ENCODE measurements around the gene CWC25. TPM values are rescaled to one million over a fixed set of nuclear protein-coding genes. Genes with fewer than 3 reads are reported as not detected.
A peak's percentile ranks its signal among the peaks of the same experiment; 100 is the strongest.

CWC25 gene
- total RNA-seq, 2 experiments from 2014 or later, result 29.0 to 30.1 TPM

DNA sequence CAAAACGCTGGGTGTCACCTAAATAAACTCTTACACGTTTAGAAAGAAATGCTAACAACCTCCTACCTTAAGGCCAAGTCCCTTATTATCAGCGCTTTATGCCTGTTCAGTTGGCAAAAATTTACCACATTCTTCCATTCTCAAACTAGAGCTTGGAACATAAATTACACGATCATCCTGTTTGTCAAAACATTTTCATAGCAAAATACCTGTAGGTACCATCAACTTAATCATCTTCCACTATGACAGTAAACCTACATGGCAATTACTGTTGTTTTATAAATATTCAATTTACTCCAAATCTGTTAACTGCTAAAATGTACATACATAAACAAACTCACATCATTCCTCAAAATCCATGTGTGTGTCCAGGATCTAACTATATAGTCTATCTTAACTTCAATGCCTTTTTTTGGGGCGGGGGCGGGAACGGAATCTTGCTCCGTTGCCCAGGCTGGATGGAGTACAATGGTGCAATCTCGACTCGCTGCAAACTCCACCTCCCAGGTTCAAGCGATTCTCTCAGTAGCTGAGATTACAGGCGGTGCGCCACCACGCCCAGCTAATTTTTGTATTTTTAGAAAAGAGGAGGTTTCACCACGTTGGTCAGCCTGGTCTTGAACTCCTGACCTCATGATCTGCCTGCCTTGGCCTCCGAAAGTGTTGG lies 24.0 kb upstream of the CWC25 start:
- Mint-ChIP-seq H3K27me3 (no peaks in the 10 kb centered on the region), H3K9me3 (no peaks in the 10 kb centered on the region), H3K27ac (no peak overlapping the region), H3K4me1 (peaks cover 42% of the 10 kb centered on the region), H3K36me3 (ENCODE audit: low read depth) (peaks cover 64% of the 10 kb centered on the region), H3K4me3 (no peak overlapping the region)
- ChIA-PET CTCF (interaction anchor here (1.1 kb wide), 1 partner anchor 304 kb away, joined by 3 read pairs; no protein-coding TSS in a partner anchor), POLR2A (interaction anchor here (7.9 to 8.2 kb wide), 2 partner anchors 22 to 24 kb away, joined by 85 to 201 read pairs; partner anchors contain the start of genes CWC25 and LASP1)
- no peak for DNase-seq

- no peak overlapping the region for H3K4me3 Mint-ChIP-seq
- peaks cover 37% of the 10 kb centered on the region for H3K4me1 Mint-ChIP-seq
- no peaks in the 10 kb centered on the region for H3K9me3 Mint-ChIP-seq
- POLR2A ChIA-PET, result interaction anchor here (7.9 to 8.2 kb wide), 2 partner anchors 22 to 23 kb away, joined by 85 to 201 read pairs; partner anchors contain the start of genes CWC25 and LASP1
- no peaks in the 10 kb centered on the region for H3K27me3 Mint-ChIP-seq
- H3K27ac Mint-ChIP-seq, result no peak overlapping the region
- peaks cover 60% of the 10 kb centered on the region for H3K36me3 Mint-ChIP-seq (ENCODE audit: low read depth)
- no peak for DNase-seq
- CTCF ChIA-PET, result interaction anchor here (1.3 kb wide), 1 partner anchor 305 kb away, joined by 3 read pairs; no protein-coding TSS in a partner anchor
Measured at GRCh38 chr17:38848557-38848891, 23.4 kb upstream of the CWC25 start.

DNA sequence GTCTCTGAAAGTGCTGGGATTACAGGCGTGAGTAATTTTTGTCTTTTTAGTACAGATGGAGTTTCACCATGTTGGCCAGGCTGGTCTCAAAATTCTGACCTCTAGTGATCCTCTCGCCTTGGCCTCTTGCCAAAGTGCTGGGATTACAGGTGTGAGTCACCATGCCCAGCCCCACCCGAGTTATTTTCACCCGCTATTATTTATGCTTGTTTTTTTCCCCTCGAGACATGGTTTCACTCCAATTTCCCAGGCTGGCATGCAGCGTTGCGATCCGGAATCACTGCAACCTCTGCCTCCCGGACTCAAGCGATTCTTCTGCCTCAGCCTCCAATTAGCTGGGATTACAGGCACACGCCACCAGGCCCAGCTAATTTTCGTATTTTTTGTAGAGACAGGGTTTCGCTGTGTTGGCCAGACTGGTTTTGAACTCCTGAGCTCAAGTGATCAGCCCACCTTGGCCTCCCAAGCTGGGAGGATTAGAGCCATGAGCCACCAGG lies 19.2 kb upstream of the CWC25 start:
- Mint-ChIP-seq H3K9me3 (no peaks in the 10 kb centered on the region), H3K27me3 (no peaks in the 10 kb centered on the region), H3K4me1 (peaks cover 5% of the 10 kb centered on the region), H3K4me3 (no peak overlapping the region), H3K27ac (no peak overlapping the region), H3K36me3 (ENCODE audit: low read depth) (peaks cover 19% of the 10 kb centered on the region)
- no peak for DNase-seq
- ChIA-PET CTCF (no interaction called here), POLR2A (interaction anchor here (1.8 kb wide), 1 partner anchor 10 kb away, joined by 11 read pairs; the partner anchor contains the start of gene RPL23)

DNA sequence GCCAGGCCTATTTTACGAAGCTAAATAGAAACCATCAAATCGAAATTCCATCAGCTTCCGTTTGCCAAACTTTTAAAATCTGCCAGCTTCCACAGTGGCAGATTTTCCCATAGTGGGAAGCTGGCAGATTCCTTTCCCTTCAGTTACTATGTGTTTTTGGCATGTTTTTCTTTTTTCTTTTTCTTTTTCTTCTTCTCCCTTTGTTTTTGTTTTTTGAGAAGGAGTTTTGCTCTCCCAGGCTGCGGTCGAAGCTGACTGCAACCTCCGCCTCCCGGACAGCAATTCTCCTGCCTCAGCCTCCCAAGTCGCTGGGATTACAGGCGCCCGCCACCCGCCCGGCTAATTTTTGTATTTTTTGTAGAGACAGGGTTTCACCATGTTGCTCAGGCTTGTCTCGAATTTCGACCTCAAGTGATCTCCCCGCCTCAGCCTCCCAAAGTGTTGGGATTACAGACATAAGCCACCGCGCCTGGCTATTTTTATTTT lies 684 bp upstream of the CWC25 start:
- Mint-ChIP-seq H3K27me3 (no peaks in the 10 kb centered on the region), H3K9me3 (no peaks in the 10 kb centered on the region), H3K27ac (peak overlapping the region; percentile 98), H3K4me3 (peak overlapping the region; percentile 99), H3K4me1 (peaks cover 33% of the 10 kb centered on the region), H3K36me3 (ENCODE audit: low read depth) (peaks cover 24% of the 10 kb centered on the region)
- ChIA-PET CTCF (interaction anchor here (0.8 to 1.5 kb wide), 5 partner anchors 28 to 339 kb away, joined by 3 to 7 read pairs (median 3); partner anchors contain the start of genes PLXDC1 and RPL23), POLR2A (interaction anchor here (0.7 to 3.7 kb wide), 17 partner anchors 8 to 374 kb away, joined by 3 to 85 read pairs (median 4); partner anchors contain the start of genes PIP4K2B, RPL19 and RPL23)
- no peak for DNase-seq

- DNase-seq, result peak; percentile 42
- peaks cover 8% of the 10 kb centered on the region for H3K4me1 Mint-ChIP-seq
Measured at GRCh38 chr17:38815576-38816193, 9.4 kb downstream of the CWC25 start.

GRCh38 chr17:38809828-38810227 lies 15.3 kb downstream of the CWC25 start:
- Mint-ChIP-seq H3K27ac (no peak overlapping the region), H3K36me3 (ENCODE audit: low read depth) (peaks cover 51% of the 10 kb centered on the region), H3K27me3 (no peaks in the 10 kb centered on the region), H3K9me3 (no peaks in the 10 kb centered on the region), H3K4me3 (no peak overlapping the region), H3K4me1 (no peaks in the 10 kb centered on the region)
- ChIA-PET CTCF (no interaction called here), POLR2A (no interaction called here)
- no peak for DNase-seq

More at GRCh38 chr17:38815576-38816193, 9.4 kb downstream of the CWC25 start:
- Mint-ChIP-seq H3K36me3 (ENCODE audit: low read depth) (peaks cover 38% of the 10 kb centered on the region), H3K9me3 (no peaks in the 10 kb centered on the region), H3K27ac (peak overlapping the region; percentile 71), H3K27me3 (no peaks in the 10 kb centered on the region), H3K4me3 (no peak overlapping the region)
- POLR2A ChIA-PET, result no interaction called here
- CTCF ChIA-PET, result no interaction called here

- H3K4me1 Mint-ChIP-seq, result peaks cover 45% of the 10 kb centered on the region
- no peaks in the 10 kb centered on the region for H3K27me3 Mint-ChIP-seq
- ChIA-PET POLR2A (interaction anchor here (0.5 to 1.9 kb wide), 2 partner anchors 54 to 84 kb away, joined by 3 to 9 read pairs; partner anchors contain the start of gene RPL23), CTCF (no interaction called here)
- H3K36me3 Mint-ChIP-seq (ENCODE audit: low read depth), result peaks cover 60% of the 10 kb centered on the region
- H3K4me3 Mint-ChIP-seq, result peak overlapping the region; percentile 81
- H3K27ac Mint-ChIP-seq, result peak overlapping the region; percentile 81
- DNase-seq, result no peak
- H3K9me3 Mint-ChIP-seq, result no peaks in the 10 kb centered on the region
Measured at GRCh38 chr17:38800237-38800760, 24.8 kb downstream of the CWC25 start.

DNA sequence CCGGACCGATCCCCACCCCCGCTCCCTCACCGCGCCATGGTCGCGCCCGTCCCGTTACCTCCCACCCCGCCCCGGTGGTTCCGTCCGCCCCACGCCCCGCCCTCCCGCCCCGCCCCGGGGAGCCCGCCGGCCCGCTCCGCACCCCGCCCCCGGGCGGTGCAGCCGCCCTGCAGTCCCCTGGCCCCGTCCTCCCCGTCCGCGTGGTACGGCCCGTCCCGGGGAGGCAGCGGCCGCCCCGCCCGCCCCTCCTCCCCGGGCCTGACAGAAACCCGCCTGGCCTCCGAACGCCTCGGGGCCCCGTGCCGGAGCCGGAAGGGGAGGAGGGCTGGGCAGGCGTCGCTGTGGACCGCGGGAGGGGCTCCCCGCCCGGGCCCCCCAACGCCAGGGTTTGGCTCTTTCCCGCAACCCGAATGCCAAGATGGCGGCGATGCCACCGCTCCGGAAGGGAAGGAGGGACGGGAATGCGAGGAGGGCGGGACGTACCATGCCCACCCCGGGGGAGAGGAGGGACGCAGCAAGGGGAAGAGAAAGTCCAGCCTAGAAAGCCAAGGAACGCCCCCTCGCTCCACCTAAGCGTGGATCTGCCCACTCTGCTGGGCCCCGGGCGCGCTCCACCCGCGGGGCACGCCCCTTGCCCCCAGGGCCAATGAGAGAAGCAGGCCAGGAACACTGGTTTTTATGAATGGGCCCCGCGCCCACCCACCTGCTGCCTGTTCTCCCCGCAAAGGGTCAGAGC lies 25.5 kb downstream of the CWC25 start, which contains the start of gene PIP4K2B:
Gene PIP4K2B (minus strand): TSS at position 56 of the 736 bp plus-strand sequence. CDS start 132 bp downstream, outside the sequence.
- POLR2A ChIA-PET, result interaction anchor here (0.5 to 1.9 kb wide), 8 partner anchors 11 to 85 kb away, joined by 3 to 9 read pairs (median 4); partner anchors contain the start of genes CWC25, LASP1 and RPL23
- no peaks in the 10 kb centered on the region for H3K9me3 Mint-ChIP-seq
- peaks cover 48% of the 10 kb centered on the region for H3K4me1 Mint-ChIP-seq
- DNase-seq, result peak; percentile 91
- CTCF ChIA-PET, result interaction anchor here (0.9 kb wide), 1 partner anchor 68 kb away, joined by 3 read pairs; no protein-coding TSS in a partner anchor
- peaks cover 63% of the 10 kb centered on the region for H3K36me3 Mint-ChIP-seq (ENCODE audit: low read depth)
- peak within 1 kb of the TSS; percentile 95 for H3K27ac Mint-ChIP-seq
- H3K4me3 Mint-ChIP-seq, result peak within 1 kb of the TSS; percentile 97
- no peaks in the 10 kb centered on the region for H3K27me3 Mint-ChIP-seq

DNA sequence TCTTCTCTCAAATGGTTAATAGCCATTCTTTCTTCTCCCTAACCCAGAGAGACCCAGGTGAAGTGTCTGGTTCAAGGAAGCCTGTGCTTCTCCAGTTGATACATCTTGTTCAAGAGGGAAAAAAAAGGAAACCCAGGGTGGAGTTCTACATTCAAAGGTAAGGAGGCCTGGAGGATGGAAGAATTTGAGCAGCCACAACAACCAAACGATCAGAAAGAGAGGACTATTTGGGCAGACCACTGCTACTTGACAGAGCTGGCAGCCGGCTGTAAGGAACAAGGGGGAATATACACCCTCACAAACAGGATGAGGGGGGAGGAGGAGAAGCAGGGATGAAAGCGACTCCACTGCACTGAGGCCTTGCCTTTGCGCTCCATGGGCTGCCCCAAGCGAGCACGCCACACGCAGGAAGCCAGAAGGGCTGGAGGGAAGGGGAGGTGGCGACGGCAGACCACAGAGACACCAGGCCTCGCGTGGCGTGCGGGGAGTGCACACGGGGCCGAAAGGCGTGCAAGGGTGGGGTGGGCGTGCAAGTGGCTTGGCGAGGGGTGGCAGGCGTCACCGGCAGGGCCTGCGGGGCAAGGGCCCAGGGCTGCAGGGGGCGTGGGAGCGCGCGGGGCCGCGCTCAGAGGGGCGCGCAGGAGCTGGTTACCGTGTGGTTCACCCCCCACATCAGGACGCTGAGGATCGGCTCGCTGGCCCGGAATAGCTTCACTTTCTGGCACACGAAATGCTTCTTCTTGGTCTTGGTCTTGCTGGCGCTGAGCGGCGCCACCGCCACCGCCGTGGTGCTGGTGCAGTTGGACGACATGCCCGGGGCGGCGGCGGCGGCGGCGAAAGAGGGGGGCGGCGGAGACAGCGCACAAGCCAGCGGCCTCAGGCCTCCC lies 26.3 kb downstream of the CWC25 start:
- Mint-ChIP-seq H3K4me1 (peaks cover 50% of the 10 kb centered on the region), H3K27me3 (no peaks in the 10 kb centered on the region), H3K9me3 (no peaks in the 10 kb centered on the region), H3K36me3 (ENCODE audit: low read depth) (peaks cover 62% of the 10 kb centered on the region), H3K4me3 (peak overlapping the region; percentile 97), H3K27ac (peak overlapping the region; percentile 95)
- ChIA-PET CTCF (interaction anchor here (0.9 to 1.7 kb wide), 3 partner anchors 50 to 69 kb away, joined by 3 read pairs; no protein-coding TSS in a partner anchor), POLR2A (interaction anchor here (0.9 to 1.9 kb wide), 10 partner anchors 10 to 73 kb away, joined by 3 to 9 read pairs (median 4); partner anchors contain the start of genes CWC25, LASP1 and RPL23)
- peak; percentile 73 for DNase-seq

DNA sequence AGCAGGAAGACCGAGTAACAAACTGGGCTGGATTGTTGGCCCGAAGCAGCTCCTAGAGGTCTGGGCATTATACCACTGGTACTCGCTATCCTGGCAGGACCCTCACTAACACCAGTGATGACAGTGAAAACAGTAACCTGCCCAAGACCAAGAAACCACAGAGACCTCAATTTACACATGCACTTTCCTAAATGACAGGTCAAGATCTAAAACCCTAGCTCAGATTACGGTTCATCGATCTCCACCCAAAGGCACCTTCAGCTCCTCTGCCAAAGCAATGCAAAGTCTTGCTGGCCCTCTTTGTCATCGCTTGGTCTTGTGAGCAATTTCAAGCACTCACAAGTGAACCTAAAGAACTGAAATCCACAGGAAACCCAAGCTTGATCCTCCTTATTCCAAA lies 27.3 kb downstream of the CWC25 start:
- Mint-ChIP-seq H3K27me3 (no peaks in the 10 kb centered on the region), H3K4me1 (peaks cover 50% of the 10 kb centered on the region), H3K9me3 (no peaks in the 10 kb centered on the region), H3K27ac (peak overlapping the region; percentile 95), H3K36me3 (ENCODE audit: low read depth) (peaks cover 61% of the 10 kb centered on the region), H3K4me3 (peak overlapping the region; percentile 97)
- CTCF ChIA-PET, result interaction anchor here (1.0 to 1.7 kb wide), 5 partner anchors 46 to 367 kb away, joined by 3 read pairs; partner anchors contain the start of gene PSMB3
- POLR2A ChIA-PET, result interaction anchor here (1.0 to 1.6 kb wide), 5 partner anchors 36 to 74 kb away, joined by 3 to 6 read pairs (median 5); partner anchors contain the start of genes LASP1 and RPL23
- no peak for DNase-seq

- no peaks in the 10 kb centered on the region for H3K27me3 Mint-ChIP-seq
- peak overlapping the region; percentile 46 for H3K4me3 Mint-ChIP-seq
- H3K9me3 Mint-ChIP-seq, result no peaks in the 10 kb centered on the region
- ChIA-PET CTCF (interaction anchor here (1.1 to 1.4 kb wide), 3 partner anchors 45 to 368 kb away, joined by 3 read pairs; partner anchors contain the start of gene PSMB3), POLR2A (interaction anchor here (1.0 to 1.5 kb wide), 3 partner anchors 35 to 73 kb away, joined by 3 to 6 read pairs (median 6); partner anchors contain the start of genes LASP1 and RPL23)
- no peak overlapping the region for H3K27ac Mint-ChIP-seq
- no peak for DNase-seq
- peaks cover 50% of the 10 kb centered on the region for H3K4me1 Mint-ChIP-seq
- H3K36me3 Mint-ChIP-seq (ENCODE audit: low read depth), result peaks cover 55% of the 10 kb centered on the region
Measured at GRCh38 chr17:38797158-38797490, 28.0 kb downstream of the CWC25 start.

Measured in activated CD4-positive, alpha-beta memory T cell treated with anti-CD3 and anti-CD28 coated beads, Interleukin-2, amount 10 ng/mL, durations not matched to agents 7 days and 5 days (primary cell).